ENCODE measurements around the gene ZMYND11.

ZMYND11 gene

GRCh38 chr10:152915-153314 lies 17.7 kb downstream of the ZMYND11 start:
- Histone ChIP-seq H4K8ac (ENCODE audit: low read depth, low read length) (no peak overlapping the region), H2BK5ac (ENCODE audit: low read depth, low read length, poor library complexity) (no peak overlapping the region), H3K79me1 (ENCODE audit: low read length) (no peaks in the 10 kb centered on the region), H3K9ac (ENCODE audit: low read length) (no peak overlapping the region), H3K9me3 (ENCODE audit: insufficient read depth, low read depth, low read length) (peaks cover 4% of the 10 kb centered on the region), H2AFZ (ENCODE audit: insufficient read depth, low read length, poor library complexity) (no peak overlapping the region), H3K4me1 (ENCODE audit: control insufficient read depth in 1 of 2, insufficient read depth in 2 of 2, low read length in 2 of 2) (peaks cover 0 to 2% of the 10 kb centered on the region in 2 experiments), H3K18ac (ENCODE audit: low read length) (no peak overlapping the region), H2AK5ac (ENCODE audit: low read length) (no peak overlapping the region), H3K27ac (ENCODE audit: low read depth, low read length) (no peak overlapping the region), H3K14ac (ENCODE audit: low read length) (no peak overlapping the region), H3K23ac (ENCODE audit: low read length) (no peak overlapping the region), H3K27me3 (ENCODE audit: insufficient read depth, low read length) (no peaks in the 10 kb centered on the region), H2BK120ac (ENCODE audit: insufficient read depth, low read length, poor library complexity) (no peak overlapping the region), H3K4me3 (ENCODE audit: low read depth, low read length) (no peak overlapping the region), H3K4me2 (ENCODE audit: low read length) (no peak overlapping the region), H3K36me3 (ENCODE audit: control insufficient read depth in 1 of 2, insufficient read depth in 2 of 2, low read length in 2 of 2) (peaks cover 2% of the 10 kb centered on the region in 2 experiments), H4K91ac (ENCODE audit: low read depth, low read length) (no peak overlapping the region), H3K4ac (ENCODE audit: low read depth, low read length) (no peak overlapping the region), H4K12ac (ENCODE audit: low read depth, low read length) (no peak overlapping the region), H2BK12ac (ENCODE audit: low read length) (no peak overlapping the region), H3K79me2 (ENCODE audit: control insufficient read depth, insufficient read depth, low read length, poor library complexity) (peaks cover 2% of the 10 kb centered on the region)
- WGBS (ENCODE audit: extremely low coverage, insufficient coverage, insufficient read length), result no CpG with 5 or more reads among the region's 4 CpGs
- peak in 1 of 2 donors; percentile 67 for DNase-seq

GRCh38 chr10:154348-154747 lies 19.1 kb downstream of the ZMYND11 start:
- no peak overlapping the region for H3K18ac ChIP-seq (ENCODE audit: low read length)
- no peak overlapping the region for H4K91ac ChIP-seq (ENCODE audit: low read depth, low read length)
- H3K9ac ChIP-seq (ENCODE audit: low read length), result no peak overlapping the region
- H2BK5ac ChIP-seq (ENCODE audit: low read depth, low read length, poor library complexity), result no peak overlapping the region
- H3K4me1 ChIP-seq (ENCODE audit: control insufficient read depth in 1 of 2, insufficient read depth in 2 of 2, low read length in 2 of 2), result no peaks in the 10 kb centered on the region
- no peak overlapping the region for H2AFZ ChIP-seq (ENCODE audit: insufficient read depth, low read length, poor library complexity)
- no peaks in the 10 kb centered on the region for H3K79me1 ChIP-seq (ENCODE audit: low read length)
- no peak overlapping the region for H4K8ac ChIP-seq (ENCODE audit: low read depth, low read length)
- no peak overlapping the region for H3K23ac ChIP-seq (ENCODE audit: low read length)
- no peak overlapping the region for H3K4me2 ChIP-seq (ENCODE audit: low read length)
- H3K27ac ChIP-seq (ENCODE audit: low read depth, low read length), result no peak overlapping the region
- H4K12ac ChIP-seq (ENCODE audit: low read depth, low read length), result no peak overlapping the region
- H3K14ac ChIP-seq (ENCODE audit: low read length), result no peak overlapping the region
- H2BK120ac ChIP-seq (ENCODE audit: insufficient read depth, low read length, poor library complexity), result no peak overlapping the region
- DNase-seq, result peak; percentile 72 to 84
- peaks cover 2% of the 10 kb centered on the region in 2 experiments for H3K36me3 ChIP-seq (ENCODE audit: control insufficient read depth in 1 of 2, insufficient read depth in 2 of 2, low read length in 2 of 2)
- H2AK5ac ChIP-seq (ENCODE audit: low read length), result no peak overlapping the region
- H3K79me2 ChIP-seq (ENCODE audit: control insufficient read depth, insufficient read depth, low read length, poor library complexity), result no peaks in the 10 kb centered on the region
- peaks cover 4% of the 10 kb centered on the region for H3K9me3 ChIP-seq (ENCODE audit: insufficient read depth, low read depth, low read length)
- H3K27me3 ChIP-seq (ENCODE audit: insufficient read depth, low read length), result no peaks in the 10 kb centered on the region
- H3K4me3 ChIP-seq (ENCODE audit: low read depth, low read length), result no peak overlapping the region
- WGBS (ENCODE audit: extremely low coverage, insufficient coverage, insufficient read length), result no CpG with 5 or more reads among the region's 5 CpGs
- H2BK12ac ChIP-seq (ENCODE audit: low read length), result no peak overlapping the region
- no peak overlapping the region for H3K4ac ChIP-seq (ENCODE audit: low read depth, low read length)

- H4K91ac ChIP-seq (ENCODE audit: low read depth, low read length), result no peak overlapping the region
- H2BK120ac ChIP-seq (ENCODE audit: insufficient read depth, low read length, poor library complexity), result no peak overlapping the region
- H3K18ac ChIP-seq (ENCODE audit: low read length), result no peak overlapping the region
- no peak overlapping the region for H2AK5ac ChIP-seq (ENCODE audit: low read length)
- H3K79me1 ChIP-seq (ENCODE audit: low read length), result no peaks in the 10 kb centered on the region
- no peak overlapping the region for H3K27ac ChIP-seq (ENCODE audit: low read depth, low read length)
- H2AFZ ChIP-seq (ENCODE audit: insufficient read depth, low read length, poor library complexity), result no peak overlapping the region
- H2BK12ac ChIP-seq (ENCODE audit: low read length), result no peak overlapping the region
- DNase-seq, result no peak
- H3K4ac ChIP-seq (ENCODE audit: low read depth, low read length), result no peak overlapping the region
- H3K9ac ChIP-seq (ENCODE audit: low read length), result no peak overlapping the region
- H3K4me1 ChIP-seq (ENCODE audit: control insufficient read depth in 1 of 2, insufficient read depth in 2 of 2, low read length in 2 of 2), result no peaks in the 10 kb centered on the region
- no peaks in the 10 kb centered on the region for H3K9me3 ChIP-seq (ENCODE audit: insufficient read depth, low read depth, low read length)
- H3K79me2 ChIP-seq (ENCODE audit: control insufficient read depth, insufficient read depth, low read length, poor library complexity), result no peaks in the 10 kb centered on the region
- no peak overlapping the region for H2BK5ac ChIP-seq (ENCODE audit: low read depth, low read length, poor library complexity)
- H3K4me2 ChIP-seq (ENCODE audit: low read length), result no peak overlapping the region
- H3K14ac ChIP-seq (ENCODE audit: low read length), result no peak overlapping the region
- no peaks in the 10 kb centered on the region for H3K36me3 ChIP-seq (ENCODE audit: control insufficient read depth in 1 of 2, insufficient read depth in 2 of 2, low read length in 2 of 2)
- H3K23ac ChIP-seq (ENCODE audit: low read length), result no peak overlapping the region
- no peak overlapping the region for H3K4me3 ChIP-seq (ENCODE audit: low read depth, low read length)
- H3K27me3 ChIP-seq (ENCODE audit: insufficient read depth, low read length), result no peaks in the 10 kb centered on the region
- no peak overlapping the region for H4K8ac ChIP-seq (ENCODE audit: low read depth, low read length)
- H4K12ac ChIP-seq (ENCODE audit: low read depth, low read length), result no peak overlapping the region
These were observed 32.1 kb downstream of the ZMYND11 start for GRCh38 chr10:167383-167782.

- no peaks in the 10 kb centered on the region for H3K9me3 ChIP-seq (ENCODE audit: insufficient read depth, low read depth, low read length)
- H4K91ac ChIP-seq (ENCODE audit: low read depth, low read length), result no peak overlapping the region
- no peaks in the 10 kb centered on the region for H3K79me2 ChIP-seq (ENCODE audit: control insufficient read depth, insufficient read depth, low read length, poor library complexity)
- H3K23ac ChIP-seq (ENCODE audit: low read length), result no peak overlapping the region
- H2BK5ac ChIP-seq (ENCODE audit: low read depth, low read length, poor library complexity), result no peak overlapping the region
- no peaks in the 10 kb centered on the region for H3K27me3 ChIP-seq (ENCODE audit: insufficient read depth, low read length)
- H3K4ac ChIP-seq (ENCODE audit: low read depth, low read length), result no peak overlapping the region
- H2BK120ac ChIP-seq (ENCODE audit: insufficient read depth, low read length, poor library complexity), result no peak overlapping the region
- DNase-seq, result no peak
- H3K79me1 ChIP-seq (ENCODE audit: low read length), result no peaks in the 10 kb centered on the region
- H3K4me2 ChIP-seq (ENCODE audit: low read length), result no peak overlapping the region
- no CpG with 5 or more reads among the region's 4 CpGs for WGBS (ENCODE audit: extremely low coverage, insufficient coverage, insufficient read length)
- H3K36me3 ChIP-seq (ENCODE audit: control insufficient read depth in 1 of 2, insufficient read depth in 2 of 2, low read length in 2 of 2), result no peaks in the 10 kb centered on the region
- no peak overlapping the region for H2BK12ac ChIP-seq (ENCODE audit: low read length)
- no peak overlapping the region for H2AFZ ChIP-seq (ENCODE audit: insufficient read depth, low read length, poor library complexity)
- H4K12ac ChIP-seq (ENCODE audit: low read depth, low read length), result no peak overlapping the region
- no peak overlapping the region for H3K27ac ChIP-seq (ENCODE audit: low read depth, low read length)
- no peak overlapping the region for H3K9ac ChIP-seq (ENCODE audit: low read length)
- H2AK5ac ChIP-seq (ENCODE audit: low read length), result no peak overlapping the region
- H3K4me1 ChIP-seq (ENCODE audit: control insufficient read depth in 1 of 2, insufficient read depth in 2 of 2, low read length in 2 of 2), result no peaks in the 10 kb centered on the region
- H4K8ac ChIP-seq (ENCODE audit: low read depth, low read length), result no peak overlapping the region
- no peak overlapping the region for H3K18ac ChIP-seq (ENCODE audit: low read length)
- H3K14ac ChIP-seq (ENCODE audit: low read length), result no peak overlapping the region
- no peak overlapping the region for H3K4me3 ChIP-seq (ENCODE audit: low read depth, low read length)
These were observed 38.5 kb downstream of the ZMYND11 start for GRCh38 chr10:173741-174140.
